ENCODE measurements around the gene NUP210L. TPM values are rescaled to one million over a fixed set of nuclear protein-coding genes. Genes with fewer than 3 reads are reported as not detected.

Gene NUP210L
- total RNA-seq, 4 donors from 2014 or later = 0.22 TPM; not detected in 3

DNA sequence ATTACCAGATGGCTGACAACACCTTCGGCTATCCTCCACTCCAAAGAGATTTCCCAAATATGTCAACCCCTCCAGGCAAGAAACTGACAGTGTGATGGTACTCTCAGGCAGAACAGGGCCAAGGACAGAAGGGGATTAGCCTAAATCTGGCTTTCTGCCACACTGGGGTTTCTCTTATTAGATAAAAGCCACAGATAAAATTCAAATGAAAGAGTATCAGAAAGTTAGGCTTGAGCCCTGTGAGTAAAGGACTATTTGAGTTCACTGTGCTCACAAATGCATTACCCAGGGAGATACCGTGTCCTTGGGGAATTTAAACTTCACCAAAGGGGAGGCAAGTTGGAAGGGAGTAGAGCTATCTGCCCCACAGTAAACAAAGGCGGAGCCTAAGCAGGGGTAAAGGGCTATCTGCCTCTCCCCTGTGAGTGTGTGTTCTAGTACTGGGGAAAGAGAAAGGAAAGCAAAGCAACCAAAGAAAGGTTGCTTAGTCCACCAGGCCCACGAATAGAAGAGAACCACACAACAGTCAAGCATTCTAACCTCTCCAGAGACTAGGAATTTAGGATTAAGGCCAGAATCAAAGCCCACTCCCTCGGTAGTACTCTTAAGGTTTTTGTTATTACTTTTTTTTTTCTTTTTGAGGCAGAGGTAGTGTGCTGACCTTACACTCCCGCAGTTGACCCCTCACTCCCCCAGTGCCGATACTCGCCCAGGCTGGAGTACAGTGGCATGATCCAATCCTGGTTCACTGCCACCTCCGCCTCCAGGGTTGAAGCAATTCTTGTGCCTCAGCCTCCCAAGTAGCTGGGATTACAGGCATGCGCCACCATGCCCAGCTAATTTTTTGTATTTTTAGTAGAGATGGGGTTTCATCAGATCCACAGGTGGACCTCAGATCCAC, 24.3 kb upstream of the NUP210L start:
- TF ChIP-seq, protein P1, sequence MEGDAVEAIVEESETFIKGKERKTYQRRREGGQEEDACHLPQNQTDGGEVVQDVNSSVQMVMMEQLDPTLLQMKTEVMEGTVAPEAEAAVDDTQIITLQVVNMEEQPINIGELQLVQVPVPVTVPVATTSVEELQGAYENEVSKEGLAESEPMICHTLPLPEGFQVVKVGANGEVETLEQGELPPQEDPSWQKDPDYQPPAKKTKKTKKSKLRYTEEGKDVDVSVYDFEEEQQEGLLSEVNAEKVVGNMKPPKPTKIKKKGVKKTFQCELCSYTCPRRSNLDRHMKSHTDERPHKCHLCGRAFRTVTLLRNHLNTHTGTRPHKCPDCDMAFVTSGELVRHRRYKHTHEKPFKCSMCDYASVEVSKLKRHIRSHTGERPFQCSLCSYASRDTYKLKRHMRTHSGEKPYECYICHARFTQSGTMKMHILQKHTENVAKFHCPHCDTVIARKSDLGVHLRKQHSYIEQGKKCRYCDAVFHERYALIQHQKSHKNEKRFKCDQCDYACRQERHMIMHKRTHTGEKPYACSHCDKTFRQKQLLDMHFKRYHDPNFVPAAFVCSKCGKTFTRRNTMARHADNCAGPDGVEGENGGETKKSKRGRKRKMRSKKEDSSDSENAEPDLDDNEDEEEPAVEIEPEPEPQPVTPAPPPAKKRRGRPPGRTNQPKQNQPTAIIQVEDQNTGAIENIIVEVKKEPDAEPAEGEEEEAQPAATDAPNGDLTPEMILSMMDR (IDR thresholded peaks at IDR 0.05; ENCODE audit: low read depth) = no peak

DNA sequence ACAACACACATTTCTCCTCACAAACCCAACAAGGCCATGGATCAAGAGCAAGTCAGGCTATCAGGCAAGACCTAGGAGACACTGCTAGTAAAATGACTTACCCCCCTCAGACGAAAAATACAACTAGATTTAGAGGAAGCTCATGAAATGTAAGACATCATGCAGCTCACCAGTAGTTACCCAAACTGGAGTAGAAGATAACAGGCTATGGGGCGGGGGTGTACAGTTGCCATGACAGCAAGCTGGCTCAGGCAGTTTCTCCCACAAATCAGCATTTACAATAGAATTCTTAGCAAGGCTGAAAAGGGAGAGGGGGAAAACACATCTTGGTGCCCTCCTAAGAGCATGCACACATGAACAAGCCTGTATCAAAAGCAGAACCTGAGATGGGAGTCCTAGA, 23.1 kb upstream of the NUP210L start:
- TF ChIP-seq, protein P1 (IDR thresholded peaks at IDR 0.05; ENCODE audit: low read depth) = no peak

DNA sequence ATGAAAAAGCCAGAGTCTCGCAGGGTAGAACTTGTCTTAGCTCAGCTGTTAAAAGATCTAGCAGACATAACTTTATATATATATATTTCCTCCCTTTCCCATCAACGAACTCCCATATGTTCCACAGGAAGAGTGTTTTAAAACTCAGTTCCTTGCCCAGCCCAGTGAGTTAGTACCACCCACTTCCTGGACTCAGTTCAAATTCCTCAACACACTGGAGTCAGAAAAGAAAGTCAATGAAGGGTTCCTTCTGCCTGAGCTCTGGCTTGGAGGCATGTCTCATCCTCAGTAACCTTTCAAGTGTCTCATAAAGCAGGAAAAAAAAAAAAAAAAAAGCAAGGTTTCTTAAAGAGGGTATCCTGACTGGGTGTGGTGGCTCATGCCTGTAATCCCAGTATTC, 21.5 kb upstream of the NUP210L start:
- TF ChIP-seq, protein P1 (IDR thresholded peaks at IDR 0.05; ENCODE audit: low read depth) = no peak

DNA sequence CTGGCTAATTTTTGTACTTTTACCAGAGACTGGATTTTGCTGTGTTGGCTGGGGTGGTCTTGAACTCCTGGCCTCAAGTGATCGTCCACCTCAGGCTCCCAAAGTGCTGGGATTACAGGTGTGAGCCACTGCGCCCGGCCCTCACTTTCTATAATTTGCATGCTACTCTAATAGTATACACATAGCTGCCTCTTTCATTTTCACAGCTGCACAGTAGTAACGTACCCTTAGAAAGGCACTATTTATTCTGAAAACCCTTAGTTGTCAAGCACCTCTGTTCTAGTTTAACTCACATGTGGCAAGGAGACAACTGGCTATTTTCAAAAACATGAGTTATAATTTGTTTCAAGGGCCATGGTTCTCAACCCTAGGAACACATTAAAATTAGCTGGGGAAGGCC, 19.8 kb upstream of the NUP210L start:
- TF ChIP-seq, protein P1 (IDR thresholded peaks at IDR 0.05; ENCODE audit: low read depth) = no peak

DNA sequence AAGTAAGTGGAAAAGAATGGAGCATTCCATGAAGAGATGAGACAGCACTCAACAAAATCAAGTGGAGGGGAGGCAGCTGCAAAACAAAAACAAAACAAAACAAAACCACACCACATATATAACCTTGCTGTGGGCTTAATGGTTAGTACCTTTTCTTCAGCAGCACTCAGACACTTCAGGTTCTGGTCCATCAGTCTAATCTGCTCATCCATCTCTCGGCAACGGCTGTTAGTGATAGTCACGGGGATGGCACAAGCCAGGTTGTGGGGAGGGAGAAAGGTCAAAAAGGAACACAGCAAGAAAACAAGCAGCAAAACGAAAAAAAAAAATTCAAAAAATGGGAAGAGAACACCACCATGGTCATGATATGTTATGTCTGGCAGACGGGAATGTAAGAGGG, 17.0 kb upstream of the NUP210L start:
- TF ChIP-seq, protein P1 (IDR thresholded peaks at IDR 0.05; ENCODE audit: low read depth) = no peak

DNA sequence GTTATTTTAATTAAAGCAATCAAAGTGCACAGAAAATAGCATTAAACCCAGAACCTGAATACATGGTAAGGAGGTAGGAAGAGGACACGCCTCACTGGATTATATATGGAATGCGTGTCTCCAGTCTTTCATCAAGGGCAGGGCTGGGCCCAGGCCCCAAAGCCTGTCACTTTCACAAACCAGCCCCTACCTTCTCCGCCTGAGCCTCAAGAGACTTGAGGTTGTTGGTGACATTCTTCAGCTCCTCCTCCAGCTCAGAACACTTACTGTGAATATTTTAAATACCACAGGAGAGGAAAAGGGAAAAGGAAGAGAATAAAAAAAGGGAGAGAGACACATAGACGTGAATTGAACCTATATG, 16.3 kb upstream of the NUP210L start:
- TF ChIP-seq, protein P1 (IDR thresholded peaks at IDR 0.05; ENCODE audit: low read depth) = no peak

DNA sequence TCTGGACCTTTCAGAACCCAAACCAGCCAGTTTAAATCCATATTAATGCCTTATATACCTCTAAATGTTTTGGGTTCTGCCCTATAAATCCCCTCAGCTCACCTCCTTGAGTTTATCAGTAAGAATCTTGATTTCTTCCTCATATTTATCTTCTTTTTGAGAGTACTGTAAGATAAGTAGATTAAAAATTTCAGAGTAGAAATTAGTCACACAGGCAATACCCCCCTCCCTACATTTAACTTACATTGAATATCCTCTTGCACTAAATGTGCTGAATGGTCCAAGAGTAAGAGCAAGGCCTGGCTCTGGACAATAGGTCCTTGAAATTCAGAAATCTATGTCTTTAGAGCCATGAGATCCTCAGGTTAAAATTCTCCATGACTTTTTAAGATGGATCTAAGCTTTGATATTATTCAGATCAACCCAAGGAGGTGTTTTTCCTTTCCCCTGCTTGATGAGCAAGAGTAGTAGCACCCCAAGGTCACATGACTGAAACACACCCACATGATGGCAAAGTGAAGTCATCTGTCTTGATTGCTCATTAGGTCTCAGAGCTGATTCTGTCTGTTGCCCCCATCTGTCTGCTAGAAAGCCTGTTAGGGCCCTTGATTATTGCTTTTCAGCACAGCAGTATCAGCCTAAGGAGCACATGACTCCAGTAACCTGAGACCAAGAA, 15.8 kb upstream of the NUP210L start:
- TF ChIP-seq, protein P1 (IDR thresholded peaks at IDR 0.05; ENCODE audit: low read depth) = no peak

Data from subcutaneous adipose tissue (tissue), 4 donors.